ENCODE results near the gene CDC42BPB.

CDC42BPB gene

DNA sequence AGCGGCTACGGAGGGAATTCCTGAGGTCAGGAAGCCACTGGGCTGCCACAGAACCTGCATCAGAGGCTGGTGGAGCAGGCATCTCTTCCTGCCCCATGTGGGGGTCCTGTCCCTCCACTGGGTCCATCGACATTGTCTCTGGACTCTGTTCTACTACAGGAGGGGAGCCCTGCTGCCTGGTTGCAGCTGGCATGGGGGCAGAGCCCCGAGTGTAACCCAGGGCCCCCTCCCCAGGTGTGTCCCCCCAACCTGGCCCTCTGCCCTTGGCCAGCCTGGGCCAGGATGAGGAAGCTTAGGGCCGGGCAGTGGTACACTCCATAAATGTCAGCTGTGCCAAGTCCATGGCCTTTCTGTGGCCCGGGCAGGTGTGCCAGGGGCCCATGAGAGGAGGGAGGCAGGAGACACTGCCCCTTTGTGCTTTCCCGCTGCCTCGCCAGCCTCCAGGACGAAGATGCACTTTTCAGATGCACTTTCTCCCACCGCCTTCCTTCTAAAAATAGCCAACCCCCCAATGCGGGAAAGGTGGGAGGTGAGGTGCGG lies 33.2 kb upstream of the CDC42BPB start:
- no peak for DNase-seq (ENCODE audit: extremely low spot score)
- TF ChIP-seq NFRKB (IDR thresholded peaks at IDR 0.05) (no peak), FOXM1 (IDR thresholded peaks at IDR 0.05; ENCODE audit: borderline replicate concordance) (no peak), SP1 (IDR thresholded peaks at IDR 0.05) (no peak), PKNOX1 (IDR thresholded peaks at IDR 0.05) (no peak), HDGF (IDR thresholded peaks at IDR 0.05; ENCODE audit: borderline replicate concordance) (no peak), FOXA1 (IDR thresholded peaks at IDR 0.05) (no peak)
- CTCF ChIA-PET: no interaction called here
- POLR2A ChIA-PET: no interaction called here

GRCh38 chr14:103089386-103090335 lies 32.3 kb upstream of the CDC42BPB start:
- TF ChIP-seq SUZ12 (IDR thresholded peaks at IDR 0.05) (no peak), BHLHE40 (IDR thresholded peaks at IDR 0.05; ENCODE audit: borderline replicate concordance) (no peak), FOXK2 (IDR thresholded peaks at IDR 0.05) (no peak), CTBP1 (IDR thresholded peaks at IDR 0.05; ENCODE audit: borderline replicate concordance) (no peak)
- POLR2A ChIA-PET: no interaction called here
- no peak for DNase-seq (ENCODE audit: extremely low spot score)
- CTCF ChIA-PET: interaction anchor here (1.2 kb wide), 1 partner anchor 10 kb away, joined by 3 read pairs; no protein-coding TSS in a partner anchor

- ChIA-PET CTCF (interaction anchor here (1.2 kb wide), 1 partner anchor 9 kb away, joined by 3 read pairs; no protein-coding TSS in a partner anchor), POLR2A (no interaction called here)
- no peak for DNase-seq (ENCODE audit: extremely low spot score)
- TF ChIP-seq ARNT (IDR thresholded peaks at IDR 0.05): no peak
- TF ChIP-seq FOXK2 (IDR thresholded peaks at IDR 0.05): no peak
- no peak for TF ChIP-seq FOXA1 (IDR thresholded peaks at IDR 0.05)
- TF ChIP-seq ZNF384 (IDR thresholded peaks at IDR 0.05): no peak
- TF ChIP-seq PKNOX1 (IDR thresholded peaks at IDR 0.05): no peak
- TF ChIP-seq LEF1 (IDR thresholded peaks at IDR 0.05; ENCODE audit: borderline replicate concordance): no peak
- no peak for TF ChIP-seq SUZ12 (IDR thresholded peaks at IDR 0.05)
- TF ChIP-seq SP1 (IDR thresholded peaks at IDR 0.05): no peak
- no peak for TF ChIP-seq CTBP1 (IDR thresholded peaks at IDR 0.05; ENCODE audit: borderline replicate concordance)
- TF ChIP-seq L3MBTL2 (conservative IDR thresholded peaks at IDR 0.05): no peak
These were observed 31.6 kb upstream of the CDC42BPB start for GRCh38 chr14:103088921-103089320.

- no peak for DNase-seq (ENCODE audit: extremely low spot score)
- POLR2A ChIA-PET: no interaction called here
- CTCF ChIA-PET: interaction anchor here (0.8 to 2.1 kb wide), 2 partner anchors 10 to 18 kb away, joined by 5 to 10 read pairs; no protein-coding TSS in a partner anchor
- TF ChIP-seq SUZ12 (IDR thresholded peaks at IDR 0.05) (no peak), FOXK2 (IDR thresholded peaks at IDR 0.05) (no peak)
These were observed 30.0 kb upstream of the CDC42BPB start for GRCh38 chr14:103087343-103087835.

DNA sequence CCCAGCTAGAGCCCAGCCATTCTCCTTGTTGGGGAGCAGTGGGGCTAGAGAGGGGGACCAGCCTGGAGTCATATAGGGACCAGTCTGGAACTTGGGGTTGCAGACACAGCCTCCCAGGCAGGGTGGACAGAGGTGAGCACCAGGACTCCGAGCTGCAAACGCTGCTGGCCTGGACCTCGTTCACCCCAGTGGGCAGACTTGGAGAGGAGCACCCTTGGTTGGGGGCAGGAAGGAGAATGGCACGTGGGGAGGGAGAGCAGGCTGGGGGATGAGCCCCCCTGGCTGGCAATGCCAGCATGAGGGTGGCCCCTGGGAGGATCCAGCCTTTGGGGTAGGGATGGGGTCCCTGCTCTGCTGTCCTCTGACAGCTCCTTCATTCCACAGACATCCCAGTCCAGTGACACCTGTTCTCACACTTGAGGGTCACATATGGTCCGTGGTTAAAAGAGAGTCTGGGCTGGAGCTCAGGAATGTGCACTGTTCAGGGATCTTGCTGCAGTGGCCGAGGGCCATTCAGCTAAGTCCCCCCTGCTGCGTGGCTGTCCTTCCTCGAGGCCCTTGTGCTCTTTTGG lies 29.5 kb upstream of the CDC42BPB start:
- ChIA-PET CTCF (interaction anchor here (0.5 to 2.1 kb wide), 4 partner anchors 9 to 214 kb away, joined by 3 to 10 read pairs (median 4); no protein-coding TSS in a partner anchor), POLR2A (no interaction called here)
- no peak for DNase-seq (ENCODE audit: extremely low spot score)
- no peak for TF ChIP-seq LEF1 (IDR thresholded peaks at IDR 0.05; ENCODE audit: borderline replicate concordance)
- TF ChIP-seq ZNF384 (IDR thresholded peaks at IDR 0.05): no peak
- no peak for TF ChIP-seq FOXK2 (IDR thresholded peaks at IDR 0.05)
- TF ChIP-seq FOXM1 (IDR thresholded peaks at IDR 0.05; ENCODE audit: borderline replicate concordance): no peak
- no peak for TF ChIP-seq ARNT (IDR thresholded peaks at IDR 0.05)
- TF ChIP-seq SP1 (IDR thresholded peaks at IDR 0.05): no peak
- no peak for TF ChIP-seq PKNOX1 (IDR thresholded peaks at IDR 0.05)
- TF ChIP-seq FOXA1 (IDR thresholded peaks at IDR 0.05): no peak
- no peak for TF ChIP-seq ELF4 (IDR thresholded peaks at IDR 0.05)
- no peak for TF ChIP-seq CTBP1 (IDR thresholded peaks at IDR 0.05; ENCODE audit: borderline replicate concordance)

DNA sequence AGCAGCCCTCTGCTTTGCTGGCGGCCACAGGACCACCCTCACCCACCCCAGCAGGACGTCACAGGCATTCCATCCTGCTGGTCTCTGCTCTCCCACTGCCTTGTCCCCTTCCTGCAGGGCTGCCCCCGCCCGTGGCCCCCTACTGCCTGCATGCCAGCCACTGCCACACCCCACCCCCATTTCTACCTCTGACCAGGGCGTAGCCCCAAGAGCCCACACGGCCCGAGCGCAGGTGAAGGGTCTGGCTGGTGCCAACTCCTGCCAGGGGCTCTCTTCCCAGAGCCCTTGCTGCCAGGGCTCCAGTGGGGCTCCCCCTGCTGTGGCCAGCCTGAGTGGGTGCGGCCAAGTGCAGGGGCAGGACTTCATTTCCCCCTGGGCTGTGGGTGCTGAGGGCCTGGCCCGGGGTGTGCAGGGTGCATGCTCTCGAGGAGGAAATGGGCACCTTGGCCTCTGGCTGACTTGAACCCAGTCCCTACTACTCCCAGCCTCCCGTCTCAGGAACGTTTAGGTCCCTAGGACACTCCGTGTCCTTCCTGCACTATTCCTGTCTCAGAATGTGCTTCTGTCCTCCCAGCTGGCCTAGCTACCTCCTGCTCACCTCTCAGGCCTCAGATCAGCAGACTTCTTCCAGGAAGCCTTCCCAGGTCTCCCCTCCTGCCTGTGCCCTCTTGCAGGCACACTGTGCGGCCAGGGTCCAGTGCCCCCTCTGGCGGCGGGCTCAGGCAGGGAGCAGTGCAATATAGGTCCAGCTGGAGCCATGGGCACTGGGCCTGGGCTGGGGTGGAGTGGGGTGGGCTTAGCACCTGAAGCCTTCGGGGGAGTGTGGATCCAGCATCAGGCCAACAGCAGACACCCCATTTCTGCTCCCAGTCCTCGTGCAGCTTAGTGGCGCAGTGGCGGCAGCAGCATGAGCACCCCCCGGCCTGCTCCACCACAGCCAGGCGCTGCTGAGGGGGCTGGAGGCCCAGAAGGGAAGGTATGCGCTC lies 28.1 kb upstream of the CDC42BPB start:
- POLR2A ChIA-PET: no interaction called here
- TF ChIP-seq SUZ12 (IDR thresholded peaks at IDR 0.05) (no peak), SP1 (IDR thresholded peaks at IDR 0.05) (no peak), BHLHE40 (IDR thresholded peaks at IDR 0.05; ENCODE audit: borderline replicate concordance) (no peak), ELF4 (IDR thresholded peaks at IDR 0.05) (no peak), L3MBTL2 (conservative IDR thresholded peaks at IDR 0.05) (no peak), ARNT (IDR thresholded peaks at IDR 0.05) (no peak), ZNF384 (IDR thresholded peaks at IDR 0.05) (no peak), NFRKB (IDR thresholded peaks at IDR 0.05) (no peak), FOXM1 (IDR thresholded peaks at IDR 0.05; ENCODE audit: borderline replicate concordance) (no peak), TARDBP (IDR thresholded peaks at IDR 0.05) (no peak), FOXA1 (IDR thresholded peaks at IDR 0.05) (no peak), CTBP1 (IDR thresholded peaks at IDR 0.05; ENCODE audit: borderline replicate concordance) (no peak)
- DNase-seq (ENCODE audit: extremely low spot score): no peak
- CTCF ChIA-PET: no interaction called here
